OCI-LY7 (cell line): Measurements from ENCODE around the gene PAX7. TPM values are rescaled to one million over a fixed set of nuclear protein-coding genes. Genes with fewer than 3 reads are reported as not detected.

Experiments used
- BruUV-seq: library from RNA; stranded (reverse); fragments of 400-500 nt; replicated peaks from 2 replicates; lab custom pipeline; 2021; lab: Mats Ljungman, UMichigan
- CTCF ChIA-PET: fragments of 300-600 bp; sonication (Branson Sonifier 250); formaldehyde crosslinking; loops from one replicate; lab custom pipeline; 2022; ENCODE audit warnings: antibody characterized with exemption; ENCODE audit not compliant: unreplicated experiment; lab: Charles Lee
- POLR2A ChIA-PET: fragments of 300-600 bp; sonication (Branson Sonifier 250); formaldehyde crosslinking; loops from one replicate; lab custom pipeline; 2022; ENCODE audit warnings: antibody characterized with exemption; lab: Charles Lee
- DNase-seq: peaks from one replicate; pipeline ENCODE4 v3.0.0-alpha.2; 2015; ENCODE audit warnings: low spot score
- H2AFZ ChIP-seq: fragments of 200-600 bp; sonication (generic), shearing (Covaris generic); 2 replicates; pipeline ENCODE4 v1.6.1; 2014; ENCODE audit warnings: mild to moderate bottlenecking, antibody characterized with exemption, low read length, moderate library complexity
- H3K27ac ChIP-seq: fragments of 200-600 bp; sonication (generic); 2 replicates; pipeline ENCODE4 v1.5.1; 2014; ENCODE audit warnings: mixed run types, low read depth, mild to moderate bottlenecking, moderate library complexity, low read length, inconsistent platforms; ENCODE audit not compliant: poor library complexity, severe bottlenecking
- H3K36me3 ChIP-seq: fragments of 200-600 bp; sonication (generic); 2 replicates; pipeline ENCODE4 v1.6.1; 2014; ENCODE audit warnings: mild to moderate bottlenecking, antibody characterized with exemption, low read length, moderate library complexity, mixed read lengths; ENCODE audit not compliant: insufficient read depth
- H3K4me1 ChIP-seq: fragments of 200-600 bp; sonication (generic); 2 replicates; pipeline ENCODE4 v1.5.1; 2014; ENCODE audit warnings: mild to moderate bottlenecking, low read length; ENCODE audit not compliant: insufficient read depth, poor library complexity, severe bottlenecking
- H3K4me2 ChIP-seq: fragments of 200-600 bp; sonication (generic); 2 replicates; pipeline ENCODE4 v1.6.1; 2014; ENCODE audit warnings: mild to moderate bottlenecking, low read length
- H3K4me3 ChIP-seq: fragments of 200-600 bp; sonication (generic); 2 replicates; pipeline ENCODE4 v1.5.1; 2014; ENCODE audit warnings: mild to moderate bottlenecking, low read depth, low read length; ENCODE audit not compliant: poor library complexity, severe bottlenecking
- H3K79me2 ChIP-seq: fragments of 200-600 bp; sonication (generic); 2 replicates; pipeline ENCODE4 v1.6.1; 2016; ENCODE audit warnings: low read depth, mild to moderate bottlenecking, low read length, moderate library complexity, mixed read lengths; ENCODE audit not compliant: insufficient read depth
- H3K9me2 ChIP-seq: fragments of 200-600 bp; sonication (generic); 2 replicates; pipeline ENCODE4 v1.6.1; 2016; ENCODE audit warnings: mild to moderate bottlenecking, low read length, mixed read lengths; ENCODE audit not compliant: insufficient read depth
- H3K9me3 ChIP-seq: fragments of 200-600 bp; sonication (generic); 2 replicates; pipeline ENCODE4 v1.6.1; 2014; ENCODE audit warnings: mild to moderate bottlenecking, mixed run types, low read length, mixed read lengths
- H4K20me1 ChIP-seq: fragments of 200-600 bp; sonication (generic); 2 replicates; pipeline ENCODE4 v1.6.1; 2014; ENCODE audit warnings: mild to moderate bottlenecking, antibody characterized with exemption, low read length, moderate library complexity, mixed read lengths; ENCODE audit not compliant: insufficient read depth
- CTCF ChIP-seq: fragments of 200-600 bp; sonication (generic); conservative IDR thresholded peaks from 2 replicates; pipeline ENCODE4 v1.5.1; 2014; ENCODE audit warnings: mild to moderate bottlenecking, antibody characterized with exemption, low read length, moderate library complexity, mixed read lengths
- EZH2phosphoT487 ChIP-seq: fragments of 200-600 bp; sonication (generic); IDR thresholded peaks from 2 replicates; pipeline ENCODE4 v1.6.1; 2018; ENCODE audit warnings: low read depth, borderline replicate concordance, mild to moderate bottlenecking, mixed run types, antibody characterized with exemption, low read length, moderate library complexity, mixed read lengths
- intact Hi-C: fragments of 100-400 bp; cut with micrococcal nuclease; formaldehyde crosslinking; loops from one replicate; pipeline ENCODE4 v1.10.0; 2022; ENCODE audit not compliant: unreplicated experiment
- total RNA-seq, 2 experiments: library from RNA; depleted of rRNA in 1 of 2; stranded (reverse); fragments of >200 nt in 1 of 2; shearing (Covaris generic) in 1 of 2; gene quantifications; 2 replicates each; pipeline ENCODE4 v1.2.3, GENCODE V29; 2014 to 2022

PAX7 gene
- total RNA-seq, 2 experiments from 2014 or later: not detected

- BruUV-seq: no TSS peak
- Histone ChIP-seq H3K27ac (no peak overlapping the region), H3K9me3 (no peaks in the 10 kb centered on the region), H2AFZ (no peak overlapping the region), H3K4me1 (no peaks in the 10 kb centered on the region), H3K4me2 (no peak overlapping the region), H3K9me2 (no peaks in the 10 kb centered on the region), H4K20me1 (no peaks in the 10 kb centered on the region), H3K36me3 (no peaks in the 10 kb centered on the region), H3K79me2 (no peaks in the 10 kb centered on the region), H3K4me3 (no peak overlapping the region)
- no peak for TF ChIP-seq CTCF
- TF ChIP-seq EZH2phosphoT487: no peak
- POLR2A ChIA-PET: no interaction called here
- intact Hi-C loops: no loop called here
- DNase-seq: no peak
- CTCF ChIA-PET: no interaction called here
Observed at GRCh38 chr1:18794051-18794450, 163.4 kb downstream of the PAX7 start.

GRCh38 chr1:18794561-18794960, 163.9 kb downstream of the PAX7 start:
- Histone ChIP-seq H3K79me2 (no peaks in the 10 kb centered on the region), H3K9me3 (no peaks in the 10 kb centered on the region), H4K20me1 (no peaks in the 10 kb centered on the region), H3K4me2 (no peak overlapping the region), H3K36me3 (no peaks in the 10 kb centered on the region), H3K4me1 (no peaks in the 10 kb centered on the region), H3K9me2 (no peaks in the 10 kb centered on the region), H3K27ac (no peak overlapping the region), H3K4me3 (no peak overlapping the region), H2AFZ (no peak overlapping the region)
- intact Hi-C loops: no loop called here
- TF ChIP-seq CTCF: 0 out of 2 replicates have a peak, but pooled peaks have one; percentile 31
- no peak for TF ChIP-seq EZH2phosphoT487
- ChIA-PET POLR2A (no interaction called here), CTCF (interaction anchor here (0.6 kb wide), 1 partner anchor 110 kb away, joined by 3 read pairs; no protein-coding TSS in a partner anchor)
- no TSS peak for BruUV-seq
- no peak for DNase-seq

- Histone ChIP-seq H3K9me2 (no peaks in the 10 kb centered on the region), H3K27ac (no peak overlapping the region), H2AFZ (no peak overlapping the region), H3K4me3 (no peak overlapping the region), H3K4me2 (no peak overlapping the region), H3K9me3 (no peaks in the 10 kb centered on the region), H4K20me1 (no peaks in the 10 kb centered on the region), H3K4me1 (no peaks in the 10 kb centered on the region), H3K36me3 (no peaks in the 10 kb centered on the region), H3K79me2 (no peaks in the 10 kb centered on the region)
- CTCF ChIA-PET: interaction anchor here (0.6 kb wide), 1 partner anchor 111 kb away, joined by 3 read pairs; no protein-coding TSS in a partner anchor
- intact Hi-C loops: no loop called here
- POLR2A ChIA-PET: no interaction called here
- no peak for DNase-seq
- no TSS peak for BruUV-seq
- no peak for TF ChIP-seq EZH2phosphoT487
- no peak for TF ChIP-seq CTCF
Observed at GRCh38 chr1:18795002-18795689, 164.5 kb downstream of the PAX7 start.
